ENCODE data around the gene KLHL4.

GRCh38 chrX:87526281-87526680, 8.7 kb downstream of the KLHL4 start:
- TF ChIP-seq ATF3 (IDR thresholded peaks at IDR 0.05) (no peak), MAX (IDR thresholded peaks at IDR 0.05) (no peak), RAD21 (IDR thresholded peaks at IDR 0.05; ENCODE audit: low read depth) (no peak), CTCF (IDR thresholded peaks at IDR 0.05 in 2 of 3, conservative IDR thresholded peaks at IDR 0.05 in 1 of 3; ENCODE audit: borderline replicate concordance in 1 of 3, insufficient read depth in 1 of 3, low read depth in 2 of 3, low read length in 2 of 3) (no peak), CEBPB (IDR thresholded peaks at IDR 0.05; ENCODE audit: low read depth) (no peak), SP1 (IDR thresholded peaks at IDR 0.05; ENCODE audit: low read depth) (no peak), POLR2AphosphoS5 (IDR thresholded peaks at IDR 0.05; ENCODE audit: low read depth, low read length) (no peak), REST (IDR thresholded peaks at IDR 0.05; ENCODE audit: low read depth) (no peak), POLR2A (IDR thresholded peaks at IDR 0.05; ENCODE audit: borderline replicate concordance, extremely low read depth, insufficient read depth, insufficient read length) (no peak)
